GM23338 (cell line): ENCODE measurements around the gene CHST6. TPM values are rescaled to one million over a fixed set of nuclear protein-coding genes. Genes with fewer than 3 reads are reported as not detected.

Experiments
- NANOG ChIP-seq: IDR thresholded peaks from 2 replicates; pipeline ENCODE4 v1.6.1; 2016; ENCODE audit warnings: antibody characterized with exemption, borderline replicate concordance
- STAT1 ChIP-seq: IDR thresholded peaks from one replicate; pipeline ENCODE4 v1.6.1; 2016; ENCODE audit warnings: antibody characterized with exemption; ENCODE audit not compliant: unreplicated experiment
- ZNF462 ChIP-seq: fragments of 250-450 bp; sonication (Bioruptor Pico); IDR thresholded peaks from 2 replicates; pipeline ENCODE4 v1.5.0; 2020; ENCODE audit warnings: mild to moderate bottlenecking, moderate library complexity
- polyA plus RNA-seq: library from polyadenylated mRNA; unstranded; fragments of >200 nt; fragmentation: Nextera tagmentation; extraction: Ambion mirVana; gene quantifications from 2 replicates; pipeline ENCODE4 v1.2.1, GENCODE V29; 2016
- total RNA-seq: library from RNA; depleted of rRNA; stranded (reverse); fragments of >200 nt; shearing (Covaris generic); gene quantifications from 2 replicates; pipeline ENCODE4 v1.2.3, GENCODE V29; 2014; rRNA removed

Gene CHST6
- total and polyA plus RNA-seq, 2 experiments from 2014 or later: 2.7 to 22.2 TPM

GRCh38 chr16:75423723-75424104 is 71.5 kb downstream of the CHST6 start (continued):
- TF ChIP-seq ZNF462 (CRISPR knock-in tag) (no peak), NANOG (no peak), STAT1 (no peak)

Other genes with a start within 250 kb of the CHST6 start
- gene BCAR1, start 243.8 kb downstream of the CHST6 start, total RNA-seq: 121 and 140 TPM in 2 replicates
- 37.9 and 38.3 TPM in 2 replicates for gene BCAR1, start 243.8 kb downstream of the CHST6 start, polyA plus RNA-seq
- gene CFDP1, start 61.9 kb downstream of the CHST6 start, total RNA-seq: 89.9 and 90.3 TPM in 2 replicates
- gene CFDP1, start 61.9 kb downstream of the CHST6 start, polyA plus RNA-seq: 199 and 224 TPM in 2 replicates
- 68.5 and 72.0 TPM in 2 replicates for gene TMEM170A, start 30.8 kb downstream of the CHST6 start, total RNA-seq
- gene TMEM170A, start 30.8 kb downstream of the CHST6 start, polyA plus RNA-seq: 28.5 and 31.0 TPM in 2 replicates
- not detected in 2 replicates for gene CHST5, start 40.7 kb upstream of the CHST6 start, total RNA-seq
- gene CHST5, start 40.7 kb upstream of the CHST6 start, polyA plus RNA-seq: not detected in 2 replicates
- 9.3 and 19.9 TPM in 2 replicates for gene TMEM231, start 60.8 kb upstream of the CHST6 start, total RNA-seq
- gene TMEM231, start 60.8 kb upstream of the CHST6 start, polyA plus RNA-seq: 4.9 and 5.3 TPM in 2 replicates
- gene GABARAPL2, start 70.9 kb upstream of the CHST6 start, total RNA-seq: 47.8 and 71.7 TPM in 2 replicates
- gene GABARAPL2, start 70.9 kb upstream of the CHST6 start, polyA plus RNA-seq: 121 and 130 TPM in 2 replicates
- gene ADAT1, start 127.8 kb upstream of the CHST6 start, total RNA-seq: 49.4 and 53.6 TPM in 2 replicates
- gene ADAT1, start 127.8 kb upstream of the CHST6 start, polyA plus RNA-seq: 17.4 and 18.5 TPM in 2 replicates
- gene KARS1, start 152.2 kb upstream of the CHST6 start, total RNA-seq: 216 and 220 TPM in 2 replicates
- gene KARS1, start 152.2 kb upstream of the CHST6 start, polyA plus RNA-seq: 229 and 243 TPM in 2 replicates
- gene TERF2IP, start 152.3 kb upstream of the CHST6 start, total RNA-seq: 12.0 and 14.9 TPM in 2 replicates
- 18.0 and 19.5 TPM in 2 replicates for gene TERF2IP, start 152.3 kb upstream of the CHST6 start, polyA plus RNA-seq
- gene CPHXL2, start 181.6 kb upstream of the CHST6 start, total RNA-seq: not detected in 2 replicates
- gene CPHXL2, start 181.6 kb upstream of the CHST6 start, polyA plus RNA-seq: not detected in 2 replicates
- not detected in 2 replicates for gene DUXB, start 206.0 kb upstream of the CHST6 start, total RNA-seq
- not detected in 2 replicates for gene DUXB, start 206.0 kb upstream of the CHST6 start, polyA plus RNA-seq
- gene CPHXL, start 231.0 kb upstream of the CHST6 start, total RNA-seq: not detected in 2 replicates
- not detected in 2 replicates for gene CPHXL, start 231.0 kb upstream of the CHST6 start, polyA plus RNA-seq